ENCODE results near the gene RAVER1. TPM values are rescaled to one million over a fixed set of nuclear protein-coding genes. Genes with fewer than 3 reads are reported as not detected.

Gene RAVER1
- total and polyA plus RNA-seq, 2 of the 13 experiments (the other 11 are each of a cell fraction or from before 2014, with no cell fraction given) = 3.6 to 7.9 TPM

- TF ChIP-seq ZNF710 (CRISPR knock-in tag; IDR thresholded peaks at IDR 0.05; ENCODE audit: borderline replicate concordance) = no peak
- TF ChIP-seq ZNF276 (CRISPR knock-in tag; IDR thresholded peaks at IDR 0.05; ENCODE audit: low read depth) = no peak; the same call in 1 of the 2 replicates
- TF ChIP-seq ZMAT5 (CRISPR knock-in tag; IDR thresholded peaks at IDR 0.05; ENCODE audit: borderline replicate concordance, low read depth) = no peak
- TF ChIP-seq PAXIP1 (CRISPR knock-in tag; conservative IDR thresholded peaks at IDR 0.05) = peak; percentile 46; the same call in 1 of the 2 replicates
- no peak for TF ChIP-seq SP1 (IDR thresholded peaks at IDR 0.05)
- peak; percentile 82 for TF ChIP-seq SP1 (CRISPR knock-in tag; IDR thresholded peaks at IDR 0.05)
- no peak for TF ChIP-seq POLR2AphosphoS2 (IDR thresholded peaks at IDR 0.05; ENCODE audit: low read depth, low read length)
- peak; percentile 34 for TF ChIP-seq TAF15 (IDR thresholded peaks at IDR 0.05; ENCODE audit: low read depth, low read length, poor library complexity, severe bottlenecking)
- TF ChIP-seq SIN3A (IDR thresholded peaks at IDR 0.05; ENCODE audit: borderline replicate concordance, low read depth, low read length) = peak; percentile 47; the same call in 1 of the 2 replicates
- TF ChIP-seq SNAPC4 (CRISPR knock-in tag; IDR thresholded peaks at IDR 0.05) = no peak
- TF ChIP-seq GMEB2 (CRISPR knock-in tag; IDR thresholded peaks at IDR 0.05; ENCODE audit: low read depth) = no peak
- TF ChIP-seq ATF7-NPFF (CRISPR knock-in tag; IDR thresholded peaks at IDR 0.05; ENCODE audit: low read depth) = peak; percentile 70; the same call in 1 of the 2 replicates
Observed at GRCh38 chr19:10380313-10381102, 47.2 kb upstream of the RAVER1 start, which contains the start of gene TYK2 (continued).

Data from HepG2 (cell line).